Measurements from ENCODE around the gene GRIA1. TPM values are rescaled to one million over a fixed set of nuclear protein-coding genes. Genes with fewer than 3 reads are reported as not detected.

GRIA1 gene
- total and polyA plus RNA-seq, 10 of the 15 experiments (the other 5 are each of a cell fraction or from before 2014, with no cell fraction given): 0.04 to 0.18 (median 0.04) TPM; not detected in 7

DNA sequence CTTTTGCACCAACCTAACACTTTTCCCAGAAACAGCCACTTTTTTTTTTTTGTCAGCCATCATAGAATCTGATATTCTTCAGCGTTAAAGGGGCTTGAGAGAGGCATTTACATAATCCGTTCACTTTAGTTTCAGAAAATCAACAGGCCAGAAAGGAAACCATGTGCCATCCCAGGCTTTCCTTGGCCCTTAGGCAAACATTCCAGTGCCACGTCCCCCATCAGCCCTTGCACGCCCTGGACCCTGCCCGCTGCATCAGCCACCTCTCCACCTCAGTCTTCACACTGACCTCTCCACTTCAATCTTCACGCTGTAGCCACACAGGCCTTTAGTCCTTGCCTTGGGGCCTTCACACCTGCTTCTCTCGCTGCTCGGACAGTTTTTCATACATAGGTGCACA, 123.2 kb downstream of the GRIA1 start:
- 46% methylated on average over 8 of the region's 8 CpGs for WGBS (ENCODE audit: insufficient coverage, insufficient replicate concordance, low lambda C conversion rate, missing lambda C conversion rate)
- POLR2A ChIA-PET: no interaction called here
- RAD21 ChIA-PET (ENCODE audit: unreplicated experiment): no interaction called here
- BruUV-seq (replicated peaks): no TSS peak
- no peak for FAIRE-seq
- DNase-seq (ENCODE audit: low read depth, low spot score): no peak
- Histone ChIP-seq H3K9me3 (replicated peaks; ENCODE audit: control insufficient read depth, insufficient read depth, low read length) (no peaks in the 10 kb centered on the region), H3K27ac (ENCODE audit: control insufficient read depth, insufficient read depth) (no peak overlapping the region), H3K36me3 (ENCODE audit: control insufficient read depth in 2 of 2, insufficient read depth in 2 of 2, low read length in 1 of 2) (no peaks in the 10 kb centered on the region), H3K27me3 (replicated peaks in 1 of 2; ENCODE audit: control insufficient read depth in 2 of 2, insufficient read depth in 2 of 2, low read length in 1 of 2) (no peaks in the 10 kb centered on the region), H4K20me1 (ENCODE audit: control insufficient read depth, insufficient read depth) (no peaks in the 10 kb centered on the region), H3K79me2 (ENCODE audit: control insufficient read depth, insufficient read depth, low read length) (no peaks in the 10 kb centered on the region), H3K4me1 (ENCODE audit: control insufficient read depth, insufficient read depth, low read length) (no peaks in the 10 kb centered on the region), H3K4me3 (no peak overlapping the region), H3K9ac (ENCODE audit: control insufficient read depth, insufficient read depth, low read length) (no peak overlapping the region), H3K4me2 (ENCODE audit: control insufficient read depth, insufficient read depth) (no peak overlapping the region), H2AFZ (ENCODE audit: control insufficient read depth, low read depth, low read length) (no peak overlapping the region)
- CTCF ChIA-PET: no interaction called here
- in situ Hi-C loops (cut with MboI) (no loop called here), intact Hi-C loops (cut with micrococcal nuclease; ENCODE audit: unreplicated experiment) (no loop called here)
- ATAC-seq: no peak
- SMC1A ChIA-PET (ENCODE audit: uncharacterized antibody, unreplicated experiment): no interaction called here
- TF ChIP-seq RBBP5 (conservative IDR thresholded peaks at IDR 0.05) (no peak), STAT3 (IDR thresholded peaks at IDR 0.05; ENCODE audit: low read depth, low read length) (no peak), MTA2 (IDR thresholded peaks at IDR 0.05; ENCODE audit: low read depth) (no peak), SIX5 (IDR thresholded peaks at IDR 0.05; ENCODE audit: low read depth, low read length, severe bottlenecking) (no peak), CREB1 (IDR thresholded peaks at IDR 0.05; ENCODE audit: low read depth) (no peak), POU2F2 (IDR thresholded peaks at IDR 0.05; ENCODE audit: borderline replicate concordance, low read depth, low read length) (no peak), SIN3A (IDR thresholded peaks at IDR 0.05; ENCODE audit: low read depth, low read length) (no peak), MEF2B (IDR thresholded peaks at IDR 0.05; ENCODE audit: partially characterized antibody, poor library complexity, severe bottlenecking) (no peak), JUNB (IDR thresholded peaks at IDR 0.05) (no peak), SUPT20H (IDR thresholded peaks at IDR 0.05; ENCODE audit: borderline replicate concordance, control insufficient read depth, low read depth, low read length) (no peak), EED (IDR thresholded peaks at IDR 0.05; ENCODE audit: low read depth) (no peak), POLR2A (IDR thresholded peaks at IDR 0.05; ENCODE audit: low read depth, low read length) (no peak), SUZ12 (IDR thresholded peaks at IDR 0.05; ENCODE audit: unreplicated experiment) (no peak), POLR2AphosphoS5 (IDR thresholded peaks at IDR 0.05; ENCODE audit: low read length) (no peak), FOXM1 (IDR thresholded peaks at IDR 0.05; ENCODE audit: low read depth, low read length) (no peak), LARP7 (IDR thresholded peaks at IDR 0.05) (no peak), DPF2 (IDR thresholded peaks at IDR 0.05) (no peak), HCFC1 (IDR thresholded peaks at IDR 0.05; ENCODE audit: low read length) (no peak)
- TF ChIP-seq, protein P1, sequence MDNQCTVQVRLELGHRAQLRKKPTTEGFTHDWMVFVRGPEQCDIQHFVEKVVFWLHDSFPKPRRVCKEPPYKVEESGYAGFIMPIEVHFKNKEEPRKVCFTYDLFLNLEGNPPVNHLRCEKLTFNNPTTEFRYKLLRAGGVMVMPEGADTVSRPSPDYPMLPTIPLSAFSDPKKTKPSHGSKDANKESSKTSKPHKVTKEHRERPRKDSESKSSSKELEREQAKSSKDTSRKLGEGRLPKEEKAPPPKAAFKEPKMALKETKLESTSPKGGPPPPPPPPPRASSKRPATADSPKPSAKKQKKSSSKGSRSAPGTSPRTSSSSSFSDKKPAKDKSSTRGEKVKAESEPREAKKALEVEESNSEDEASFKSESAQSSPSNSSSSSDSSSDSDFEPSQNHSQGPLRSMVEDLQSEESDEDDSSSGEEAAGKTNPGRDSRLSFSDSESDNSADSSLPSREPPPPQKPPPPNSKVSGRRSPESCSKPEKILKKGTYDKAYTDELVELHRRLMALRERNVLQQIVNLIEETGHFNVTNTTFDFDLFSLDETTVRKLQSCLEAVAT (IDR thresholded peaks at IDR 0.05): no peak

All from GM12878 (cell line).